Peyer's patch (tissue), 4 donors: ENCODE results near the gene ARID1B.

Source experiments
- CTCF ChIP-seq, 6 experiments: fragments of 450-650 bp in 4 of 6; fragments of 200-600 bp in 2 of 6; sonication (generic) in 1 of 6; IDR thresholded peaks; one replicate each; pipeline ENCODE4 v1.5.1; 2017 to 2019; ENCODE audit warnings: antibody characterized with exemption in 6 of 6, mild to moderate bottlenecking in 3 of 6, moderate library complexity in 1 of 6
- POLR2A ChIP-seq, 2 donors: fragments of 450-650 bp; IDR thresholded peaks; one replicate each; pipeline ENCODE4 v1.5.1; 2017; ENCODE audit warnings: antibody characterized with exemption in 2 of 2, mild to moderate bottlenecking in 2 of 2, moderate library complexity in 2 of 2

GRCh38 chr6:156748504-156748903 lies 28.7 kb upstream of the ARID1B start:
- TF ChIP-seq CTCF (IDR thresholded peaks at IDR 0.05), result no peak
- TF ChIP-seq POLR2A (IDR thresholded peaks at IDR 0.05), result no peak
